GM12875 (cell line): ENCODE data around the gene SEC22C.
"Not testable (repeated sequence)": the region's sequence is repeated elsewhere in the genome, so short reads cannot be mapped to it uniquely, and the experiment has no call there.

Experiments used
- H3K4me3 ChIP-seq: one replicate; pipeline ENCODE4 v1.5.1; 2011; ENCODE audit warnings: low read depth, low read length, control low read depth
- TF ChIP-seq, protein P1 (sequence below): IDR thresholded peaks from 2 replicates; pipeline ENCODE4 v1.5.1; 2011; ENCODE audit warnings: low read depth, mild to moderate bottlenecking, control low read depth, inconsistent platforms, low read length, moderate library complexity, borderline replicate concordance; ENCODE audit not compliant: insufficient read depth

Gene SEC22C

DNA sequence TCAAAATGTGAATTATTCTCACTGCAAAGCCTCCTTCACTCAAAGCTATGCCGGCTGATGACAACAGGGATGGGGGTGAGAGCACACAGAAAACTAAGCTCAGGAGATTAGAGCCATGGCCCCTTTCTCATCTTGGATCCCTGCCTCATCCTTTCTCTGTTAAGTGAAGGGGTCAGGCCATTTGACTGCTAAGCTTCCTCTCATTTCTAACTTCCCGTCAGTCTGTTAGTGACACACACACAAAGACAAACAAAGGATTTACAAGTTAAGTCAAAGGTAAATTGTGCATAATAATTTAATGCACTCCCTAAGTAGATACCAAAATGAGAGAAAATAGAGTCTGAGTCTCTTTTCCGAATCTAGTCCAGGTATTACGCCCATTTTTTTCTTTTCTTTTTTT lies 10.0 kb upstream of the SEC22C start:
- H3K4me3 ChIP-seq = peak overlapping the region; percentile 83
- TF ChIP-seq, protein P1, sequence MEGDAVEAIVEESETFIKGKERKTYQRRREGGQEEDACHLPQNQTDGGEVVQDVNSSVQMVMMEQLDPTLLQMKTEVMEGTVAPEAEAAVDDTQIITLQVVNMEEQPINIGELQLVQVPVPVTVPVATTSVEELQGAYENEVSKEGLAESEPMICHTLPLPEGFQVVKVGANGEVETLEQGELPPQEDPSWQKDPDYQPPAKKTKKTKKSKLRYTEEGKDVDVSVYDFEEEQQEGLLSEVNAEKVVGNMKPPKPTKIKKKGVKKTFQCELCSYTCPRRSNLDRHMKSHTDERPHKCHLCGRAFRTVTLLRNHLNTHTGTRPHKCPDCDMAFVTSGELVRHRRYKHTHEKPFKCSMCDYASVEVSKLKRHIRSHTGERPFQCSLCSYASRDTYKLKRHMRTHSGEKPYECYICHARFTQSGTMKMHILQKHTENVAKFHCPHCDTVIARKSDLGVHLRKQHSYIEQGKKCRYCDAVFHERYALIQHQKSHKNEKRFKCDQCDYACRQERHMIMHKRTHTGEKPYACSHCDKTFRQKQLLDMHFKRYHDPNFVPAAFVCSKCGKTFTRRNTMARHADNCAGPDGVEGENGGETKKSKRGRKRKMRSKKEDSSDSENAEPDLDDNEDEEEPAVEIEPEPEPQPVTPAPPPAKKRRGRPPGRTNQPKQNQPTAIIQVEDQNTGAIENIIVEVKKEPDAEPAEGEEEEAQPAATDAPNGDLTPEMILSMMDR = no peak

DNA sequence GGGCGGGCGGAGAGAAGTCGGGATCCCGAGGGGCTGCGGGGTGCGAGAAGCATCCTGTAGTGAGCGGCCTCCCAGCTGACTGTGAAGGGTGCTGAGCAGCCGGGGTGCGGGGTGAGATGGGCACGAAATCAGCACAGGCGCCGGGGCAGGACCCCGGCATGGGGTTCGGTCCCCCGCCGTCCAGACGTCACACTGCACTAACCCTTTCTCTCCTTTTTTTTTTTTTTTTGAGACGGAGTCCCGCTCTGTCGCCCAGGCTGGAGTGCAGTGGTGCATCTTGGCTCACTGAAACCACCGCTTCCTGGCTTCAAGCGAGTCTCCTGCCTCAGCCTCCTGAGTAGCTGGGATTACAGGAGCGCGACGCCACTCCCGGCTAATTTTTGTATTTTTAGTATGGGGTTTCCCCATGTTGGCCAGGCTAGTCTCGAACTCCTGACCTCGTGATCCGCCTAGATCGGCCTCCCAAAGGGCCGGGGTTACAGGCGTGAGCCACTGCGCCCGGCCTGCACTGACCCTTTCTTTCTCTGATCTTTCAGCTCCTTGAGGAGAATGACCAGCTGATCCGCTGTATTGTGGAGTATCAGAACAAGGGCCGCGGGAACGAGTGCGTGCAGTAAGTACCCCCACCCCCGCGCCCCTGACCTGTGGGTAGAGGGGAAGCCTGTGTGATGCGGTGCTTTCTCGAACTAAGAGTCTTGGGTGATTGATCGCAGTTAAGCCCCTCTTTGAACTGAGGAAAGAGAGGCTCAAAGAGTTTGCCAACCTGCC lies 9.4 kb upstream of the SEC22C start:
- TF ChIP-seq, protein P1 = no peak

DNA sequence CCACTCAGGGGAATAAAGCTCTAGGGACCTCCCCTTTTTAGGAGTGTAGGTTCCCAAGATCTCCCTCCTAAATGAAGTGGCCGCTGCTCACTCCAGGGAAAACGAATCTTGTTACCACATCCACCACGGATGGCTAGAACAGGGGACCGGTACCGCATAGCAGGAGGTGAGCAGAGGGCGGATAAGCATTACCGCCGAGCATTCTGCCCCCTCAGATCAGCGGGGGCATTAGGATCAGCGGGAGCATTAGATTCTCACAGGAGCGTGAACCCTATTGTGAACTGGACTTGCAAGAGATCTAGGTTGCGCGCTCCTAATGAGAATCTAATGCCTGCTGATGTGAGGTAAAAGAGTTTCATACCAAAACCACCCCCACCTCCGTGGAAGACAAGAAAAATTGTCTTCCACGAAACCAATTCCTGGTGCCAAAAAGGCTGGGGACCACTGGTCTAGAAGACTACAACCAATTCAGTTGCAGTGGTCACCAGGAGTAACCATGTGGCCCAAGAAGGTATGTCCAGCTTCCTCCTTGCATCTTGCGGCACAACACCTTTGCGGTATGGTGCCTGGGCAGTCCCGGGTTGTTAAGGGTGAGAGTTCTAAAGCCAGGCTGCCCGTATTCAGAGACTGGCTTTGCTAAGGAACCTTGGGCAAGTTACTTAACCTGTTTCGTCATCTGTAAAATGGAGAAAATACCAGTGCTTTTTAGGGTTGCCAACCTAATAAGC lies 7.8 kb upstream of the SEC22C start:
- TF ChIP-seq, protein P1 = no peak
- no peak overlapping the region for H3K4me3 ChIP-seq

More for the DNA sequence above, 9.4 kb upstream of the SEC22C start:
- H3K4me3 ChIP-seq = peak overlapping the region; percentile 83

DNA sequence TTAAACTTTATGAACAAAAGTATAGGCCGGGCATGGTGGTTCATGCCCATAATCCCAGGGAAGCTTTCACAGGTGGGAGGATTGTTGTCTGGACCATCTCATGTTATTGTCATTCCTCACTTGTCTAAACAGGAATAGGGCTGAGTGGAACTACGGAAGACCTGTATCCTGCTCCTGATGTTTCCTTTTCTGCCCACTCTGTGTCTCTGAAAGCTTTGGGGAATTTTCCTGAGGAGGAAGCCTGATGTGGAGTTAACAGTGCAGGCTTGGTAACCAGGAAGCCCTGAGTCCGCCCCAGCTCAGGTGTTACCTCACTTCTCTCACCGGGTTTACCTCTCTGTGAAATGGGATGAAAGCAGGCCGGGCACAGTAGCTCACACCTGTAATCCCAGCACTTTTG lies 6.9 kb upstream of the SEC22C start:
- TF ChIP-seq, protein P1 = no peak
- no peak overlapping the region for H3K4me3 ChIP-seq

DNA sequence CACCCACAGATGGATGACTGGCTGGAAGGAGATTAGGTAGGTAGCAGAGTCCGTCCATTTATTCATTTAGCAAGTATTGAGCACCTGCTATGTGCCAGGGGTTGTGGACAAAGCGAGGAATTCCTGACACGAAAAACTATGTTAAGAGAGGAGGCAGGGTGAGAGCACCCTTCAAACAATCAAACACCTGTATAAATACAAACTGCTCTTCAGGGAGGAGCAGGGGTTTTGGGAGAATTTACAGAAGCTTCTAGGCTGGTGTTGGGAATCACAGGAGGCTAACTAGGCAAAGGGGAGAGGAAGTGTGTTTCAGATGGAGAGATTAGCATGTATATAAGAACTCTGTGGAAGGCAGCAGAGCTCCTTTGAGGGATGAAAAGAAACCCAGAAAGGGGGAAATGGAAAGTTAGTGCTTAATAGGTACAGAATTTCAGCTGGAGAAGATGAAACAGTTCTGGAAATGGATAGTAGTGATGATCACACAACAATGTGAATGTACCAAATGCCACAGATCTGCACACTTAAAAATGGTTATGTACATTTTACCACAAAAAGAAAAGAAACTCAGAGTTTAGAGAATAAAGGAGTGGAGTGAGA lies 805 bp upstream of the SEC22C start:
- TF ChIP-seq, protein P1 = no peak
- H3K4me3 ChIP-seq = peak overlapping the region; percentile 80

DNA sequence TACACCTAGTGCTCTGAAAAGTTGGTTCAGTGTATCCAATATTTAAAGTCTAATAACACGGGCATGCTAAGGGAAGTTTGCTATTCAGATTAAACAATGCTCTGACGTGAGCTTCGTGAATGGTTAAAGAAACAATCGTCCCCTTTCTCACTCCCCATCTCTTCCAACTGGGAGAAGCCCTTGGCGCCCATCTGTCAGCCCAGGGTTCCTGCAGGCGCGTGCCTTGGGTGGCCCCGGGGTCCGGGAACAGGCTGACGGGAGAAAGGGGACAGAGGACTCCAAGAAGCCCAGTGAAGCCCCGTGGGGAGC lies 413 bp downstream of the SEC22C start:
- H3K4me3 ChIP-seq = peak overlapping the region; percentile 80
- TF ChIP-seq, protein P1 = no peak

DNA sequence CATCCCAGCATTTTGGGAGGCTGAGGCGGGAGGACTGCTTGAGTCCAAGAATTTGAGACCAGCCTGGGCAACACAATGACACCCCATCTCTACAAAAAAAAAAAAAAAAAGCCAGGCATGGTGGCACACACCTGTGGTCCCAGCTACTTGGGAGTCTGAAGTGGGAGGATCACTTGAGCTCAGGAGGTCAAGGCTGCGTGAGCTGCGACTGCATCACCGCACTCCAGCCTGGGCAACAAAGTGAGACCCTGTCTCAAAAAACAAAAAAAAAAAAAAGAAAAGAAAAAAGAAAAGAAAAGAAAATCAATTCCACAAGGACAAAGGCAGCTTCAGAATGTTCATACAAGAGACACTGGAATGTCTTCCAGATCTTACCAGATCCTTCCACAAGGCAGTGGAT lies 2.4 kb downstream of the SEC22C start:
- not testable (repeated sequence) for H3K4me3 ChIP-seq
